OCI-LY7 (cell line): ENCODE results near the gene HAGHL. TPM values are rescaled to one million over a fixed set of nuclear protein-coding genes. Genes with fewer than 3 reads are reported as not detected.
A peak's percentile ranks its signal among the peaks of the same experiment; 100 is the strongest.

Source experiments
- BruUV-seq: library from RNA; stranded (reverse); fragments of 400-500 nt; replicated peaks from 2 replicates; lab custom pipeline; 2021; lab: Mats Ljungman, UMichigan
- CTCF ChIA-PET: fragments of 300-600 bp; sonication (Branson Sonifier 250); formaldehyde crosslinking; loops from one replicate; lab custom pipeline; 2022; ENCODE audit warnings: antibody characterized with exemption; ENCODE audit not compliant: unreplicated experiment; lab: Charles Lee
- POLR2A ChIA-PET: fragments of 300-600 bp; sonication (Branson Sonifier 250); formaldehyde crosslinking; loops from one replicate; lab custom pipeline; 2022; ENCODE audit warnings: antibody characterized with exemption; lab: Charles Lee
- DNase-seq: peaks from one replicate; pipeline ENCODE4 v3.0.0-alpha.2; 2015; ENCODE audit warnings: low spot score
- H2AFZ ChIP-seq: fragments of 200-600 bp; sonication (generic), shearing (Covaris generic); 2 replicates; pipeline ENCODE4 v1.6.1; 2014; ENCODE audit warnings: mild to moderate bottlenecking, antibody characterized with exemption, low read length, moderate library complexity
- H3K27ac ChIP-seq: fragments of 200-600 bp; sonication (generic); 2 replicates; pipeline ENCODE4 v1.5.1; 2014; ENCODE audit warnings: mixed run types, low read depth, mild to moderate bottlenecking, moderate library complexity, low read length, inconsistent platforms; ENCODE audit not compliant: poor library complexity, severe bottlenecking
- H3K36me3 ChIP-seq: fragments of 200-600 bp; sonication (generic); 2 replicates; pipeline ENCODE4 v1.6.1; 2014; ENCODE audit warnings: mild to moderate bottlenecking, antibody characterized with exemption, low read length, moderate library complexity, mixed read lengths; ENCODE audit not compliant: insufficient read depth
- H3K4me1 ChIP-seq: fragments of 200-600 bp; sonication (generic); 2 replicates; pipeline ENCODE4 v1.5.1; 2014; ENCODE audit warnings: mild to moderate bottlenecking, low read length; ENCODE audit not compliant: insufficient read depth, poor library complexity, severe bottlenecking
- H3K4me2 ChIP-seq: fragments of 200-600 bp; sonication (generic); 2 replicates; pipeline ENCODE4 v1.6.1; 2014; ENCODE audit warnings: mild to moderate bottlenecking, low read length
- H3K4me3 ChIP-seq: fragments of 200-600 bp; sonication (generic); 2 replicates; pipeline ENCODE4 v1.5.1; 2014; ENCODE audit warnings: mild to moderate bottlenecking, low read depth, low read length; ENCODE audit not compliant: poor library complexity, severe bottlenecking
- H3K79me2 ChIP-seq: fragments of 200-600 bp; sonication (generic); 2 replicates; pipeline ENCODE4 v1.6.1; 2016; ENCODE audit warnings: low read depth, mild to moderate bottlenecking, low read length, moderate library complexity, mixed read lengths; ENCODE audit not compliant: insufficient read depth
- H3K9me2 ChIP-seq: fragments of 200-600 bp; sonication (generic); 2 replicates; pipeline ENCODE4 v1.6.1; 2016; ENCODE audit warnings: mild to moderate bottlenecking, low read length, mixed read lengths; ENCODE audit not compliant: insufficient read depth
- H3K9me3 ChIP-seq: fragments of 200-600 bp; sonication (generic); 2 replicates; pipeline ENCODE4 v1.6.1; 2014; ENCODE audit warnings: mild to moderate bottlenecking, mixed run types, low read length, mixed read lengths
- H4K20me1 ChIP-seq: fragments of 200-600 bp; sonication (generic); 2 replicates; pipeline ENCODE4 v1.6.1; 2014; ENCODE audit warnings: mild to moderate bottlenecking, antibody characterized with exemption, low read length, moderate library complexity, mixed read lengths; ENCODE audit not compliant: insufficient read depth
- EZH2phosphoT487 ChIP-seq: fragments of 200-600 bp; sonication (generic); IDR thresholded peaks from 2 replicates; pipeline ENCODE4 v1.6.1; 2018; ENCODE audit warnings: low read depth, borderline replicate concordance, mild to moderate bottlenecking, mixed run types, antibody characterized with exemption, low read length, moderate library complexity, mixed read lengths
- intact Hi-C: fragments of 100-400 bp; cut with micrococcal nuclease; formaldehyde crosslinking; loops from one replicate; pipeline ENCODE4 v1.10.0; 2022; ENCODE audit not compliant: unreplicated experiment
- total RNA-seq, 2 experiments: library from RNA; depleted of rRNA in 1 of 2; stranded (reverse); fragments of >200 nt in 1 of 2; shearing (Covaris generic) in 1 of 2; gene quantifications; 2 replicates each; pipeline ENCODE4 v1.2.3, GENCODE V29; 2014 to 2022
- TF ChIP-seq, protein P1 (sequence below): fragments of 200-600 bp; sonication (generic); conservative IDR thresholded peaks from 2 replicates; pipeline ENCODE4 v1.5.1; 2014; ENCODE audit warnings: mild to moderate bottlenecking, antibody characterized with exemption, low read length, moderate library complexity, mixed read lengths

Gene HAGHL
- total RNA-seq, 2 experiments from 2014 or later, result 30.8 to 57.9 TPM

DNA sequence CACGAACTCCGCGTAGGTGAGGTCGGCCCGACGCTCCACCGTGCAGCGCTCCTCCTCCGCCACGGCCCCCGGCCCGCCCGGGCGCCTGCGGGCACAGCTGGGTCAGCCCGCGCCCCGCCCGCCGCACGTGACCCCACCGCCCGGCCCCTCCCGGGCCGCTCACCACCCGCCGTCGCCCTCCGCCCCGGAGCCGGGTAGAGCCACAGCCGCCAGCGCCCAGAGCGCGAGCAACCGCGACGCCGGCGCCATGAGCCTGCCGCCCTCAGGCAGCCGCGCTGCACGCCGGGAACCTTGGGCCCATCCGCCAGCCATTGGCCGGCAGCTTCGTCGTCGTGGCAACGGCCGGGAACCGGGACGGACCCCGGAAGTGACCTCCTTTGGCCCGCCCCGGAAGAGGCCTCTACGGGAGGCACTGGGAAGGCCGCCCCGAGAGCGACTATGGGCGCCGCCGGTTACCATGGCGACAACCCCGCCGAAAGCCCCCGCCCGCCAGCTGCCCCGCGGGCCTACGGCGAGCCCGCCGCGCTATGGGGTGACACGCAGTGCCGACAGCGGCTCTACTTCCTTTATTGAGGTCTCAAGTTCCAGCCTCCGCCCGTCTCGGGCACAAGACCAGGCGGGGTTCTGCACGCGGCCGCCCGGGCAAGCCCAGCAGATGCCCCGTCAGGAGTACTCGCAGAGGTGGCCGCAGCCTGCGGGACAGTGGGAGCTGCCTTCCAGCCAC, 42.7 kb upstream of the HAGHL start, which contains the start of gene JMJD8:
Gene JMJD8 (minus strand): TSS at position 264 of the 724 bp plus-strand sequence. CDS start 15 bp downstream, at position 249.
- Histone ChIP-seq H3K9me3 (no peaks in the 10 kb centered on the region), H3K4me3 (peak within 1 kb of the TSS; percentile 83), H3K79me2 (peaks cover 27% of the 10 kb centered on the region; the same call in 1 of the 2 replicates), H3K9me2 (no peaks in the 10 kb centered on the region), H3K27ac (peak within 1 kb of the TSS; percentile 33), H3K4me1 (peaks cover 36% of the 10 kb centered on the region), H2AFZ (no peak within 1 kb of the TSS), H3K4me2 (peak within 1 kb of the TSS; percentile 96), H3K36me3 (peaks cover 46% of the 10 kb centered on the region), H4K20me1 (0 out of 2 replicates have a peak, but pooled peaks cover 5% of the 10 kb centered on the region)
- no TSS peak for BruUV-seq
- intact Hi-C loops, result loop anchor here (5.0 kb wide), 1 partner anchor 38 kb away; the partner anchor contains the start of gene ANTKMT
- ChIA-PET CTCF (no interaction called here), POLR2A (no interaction called here)
- peak; percentile 97 for DNase-seq
- TF ChIP-seq, protein P1, sequence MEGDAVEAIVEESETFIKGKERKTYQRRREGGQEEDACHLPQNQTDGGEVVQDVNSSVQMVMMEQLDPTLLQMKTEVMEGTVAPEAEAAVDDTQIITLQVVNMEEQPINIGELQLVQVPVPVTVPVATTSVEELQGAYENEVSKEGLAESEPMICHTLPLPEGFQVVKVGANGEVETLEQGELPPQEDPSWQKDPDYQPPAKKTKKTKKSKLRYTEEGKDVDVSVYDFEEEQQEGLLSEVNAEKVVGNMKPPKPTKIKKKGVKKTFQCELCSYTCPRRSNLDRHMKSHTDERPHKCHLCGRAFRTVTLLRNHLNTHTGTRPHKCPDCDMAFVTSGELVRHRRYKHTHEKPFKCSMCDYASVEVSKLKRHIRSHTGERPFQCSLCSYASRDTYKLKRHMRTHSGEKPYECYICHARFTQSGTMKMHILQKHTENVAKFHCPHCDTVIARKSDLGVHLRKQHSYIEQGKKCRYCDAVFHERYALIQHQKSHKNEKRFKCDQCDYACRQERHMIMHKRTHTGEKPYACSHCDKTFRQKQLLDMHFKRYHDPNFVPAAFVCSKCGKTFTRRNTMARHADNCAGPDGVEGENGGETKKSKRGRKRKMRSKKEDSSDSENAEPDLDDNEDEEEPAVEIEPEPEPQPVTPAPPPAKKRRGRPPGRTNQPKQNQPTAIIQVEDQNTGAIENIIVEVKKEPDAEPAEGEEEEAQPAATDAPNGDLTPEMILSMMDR, result no peak
- TF ChIP-seq EZH2phosphoT487, result no peak

DNA sequence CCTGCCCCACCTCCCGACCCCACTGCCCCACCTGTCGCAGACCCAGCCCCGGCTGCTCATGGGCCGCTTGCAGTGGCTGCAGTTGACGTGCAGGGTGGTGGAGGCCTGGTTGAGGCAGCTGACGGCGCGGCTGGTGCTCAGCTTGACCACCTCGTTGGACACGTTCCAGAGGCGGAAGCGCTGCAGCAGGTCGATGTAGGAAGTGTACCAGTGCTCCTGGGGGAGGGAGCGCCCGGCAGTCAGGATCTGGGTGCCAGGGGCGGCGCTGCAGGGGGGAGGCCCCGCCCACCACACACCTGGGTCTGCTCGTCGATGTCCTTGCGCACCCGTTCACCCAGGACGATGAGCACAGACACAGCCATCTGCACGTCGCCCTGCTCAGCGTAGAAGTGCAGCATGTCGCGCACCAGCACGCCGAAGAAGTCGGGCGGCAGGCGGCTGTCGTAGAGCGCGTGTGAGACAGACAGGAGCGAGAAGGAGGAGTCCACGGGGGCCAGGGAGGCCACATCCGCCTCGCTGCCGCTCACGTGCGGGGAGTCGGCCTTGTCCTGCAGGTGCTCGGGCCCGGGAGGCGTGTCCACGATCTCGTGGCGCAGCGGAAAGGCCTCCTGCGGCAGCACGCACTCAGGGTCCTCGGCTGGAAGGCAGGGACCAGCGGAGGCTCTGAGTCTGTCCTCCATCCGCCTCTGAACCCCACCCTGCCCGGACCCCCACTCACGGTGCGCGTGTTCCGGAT, 41.8 kb upstream of the HAGHL start:
- no TSS peak for BruUV-seq
- no peak overlapping the region for H3K4me3 ChIP-seq
- no peak for DNase-seq
- ChIA-PET CTCF (no interaction called here), POLR2A (no interaction called here)
- peaks cover 37% of the 10 kb centered on the region for H3K4me1 ChIP-seq
- H3K4me2 ChIP-seq, result 0 out of 2 replicates have a peak overlapping the region, but pooled peaks have one; percentile 14
- H3K79me2 ChIP-seq, result peaks cover 34% of the 10 kb centered on the region; the same call in 1 of the 2 replicates
- intact Hi-C loops, result loop anchor here (5.0 kb wide), 1 partner anchor 37 kb away; the partner anchor contains the start of gene ANTKMT
- H4K20me1 ChIP-seq, result 0 out of 2 replicates have a peak, but pooled peaks cover 5% of the 10 kb centered on the region
- peaks cover 46% of the 10 kb centered on the region for H3K36me3 ChIP-seq
- no peak overlapping the region for H2AFZ ChIP-seq
- H3K27ac ChIP-seq, result no peak overlapping the region
- no peaks in the 10 kb centered on the region for H3K9me3 ChIP-seq
- TF ChIP-seq, protein P1, result no peak
- TF ChIP-seq EZH2phosphoT487, result no peak
- no peaks in the 10 kb centered on the region for H3K9me2 ChIP-seq
